Ammon's horn (tissue), 1 donor: ENCODE measurements around the gene PACRG.
"Not testable (repeated sequence)": the region's sequence is repeated elsewhere in the genome, so short reads cannot be mapped to it uniquely, and the experiment has no call there.

Experiments
- DNase-seq: peaks from one replicate; pipeline ENCODE4 v3.0.0-alpha.2; 2016; ENCODE audit warnings: low spot score

Gene PACRG

GRCh38 chr6:162941128-162941527 is 213.4 kb downstream of the PACRG start:
- peak; percentile 11 for DNase-seq

- DNase-seq = no peak
Observed at GRCh38 chr6:162942866-162943265, 215.1 kb downstream of the PACRG start.

GRCh38 chr6:162943369-162943768 is 215.6 kb downstream of the PACRG start:
- no peak for DNase-seq

GRCh38 chr6:162951164-162951743 is 223.5 kb downstream of the PACRG start:
- no peak for DNase-seq

- DNase-seq = no peak
Observed at GRCh38 chr6:162952423-162952822, 224.6 kb downstream of the PACRG start.

- no peak for DNase-seq
Observed at GRCh38 chr6:162957062-162957461, 229.3 kb downstream of the PACRG start.

- no peak for DNase-seq
Observed at GRCh38 chr6:162960679-162961457, 233.1 kb downstream of the PACRG start.

GRCh38 chr6:162962093-162962492 is 234.3 kb downstream of the PACRG start:
- no peak for DNase-seq

GRCh38 chr6:162963861-162964260 is 236.1 kb downstream of the PACRG start:
- no peak for DNase-seq

- no peak for DNase-seq
Observed at GRCh38 chr6:162964488-162965140, 236.8 kb downstream of the PACRG start.

- no peak for DNase-seq
Observed at GRCh38 chr6:162965366-162965765, 237.6 kb downstream of the PACRG start.

- no peak for DNase-seq
Observed at GRCh38 chr6:162970246-162970645, 242.5 kb downstream of the PACRG start.

GRCh38 chr6:162971356-162971755 is 243.6 kb downstream of the PACRG start:
- DNase-seq = no peak

- no peak for DNase-seq
Observed at GRCh38 chr6:162973151-162973872, 245.5 kb downstream of the PACRG start.

GRCh38 chr6:162973980-162974379 is 246.2 kb downstream of the PACRG start:
- DNase-seq = peak; percentile 59

GRCh38 chr6:162974685-162975084 is 246.9 kb downstream of the PACRG start:
- DNase-seq = peak; percentile 11

- no peak for DNase-seq
Observed at GRCh38 chr6:162976141-162976540, 248.4 kb downstream of the PACRG start.

- not testable (repeated sequence) for DNase-seq
Observed at GRCh38 chr6:162983234-162983633, 255.5 kb downstream of the PACRG start.

GRCh38 chr6:162998777-162999176 is 271.0 kb downstream of the PACRG start:
- no peak for DNase-seq

- no peak for DNase-seq
Observed at GRCh38 chr6:162999575-163000285, 272.0 kb downstream of the PACRG start.

- DNase-seq = no peak
Observed at GRCh38 chr6:163001330-163001729, 273.6 kb downstream of the PACRG start.

- DNase-seq = no peak
Observed at GRCh38 chr6:163008186-163008585, 280.4 kb downstream of the PACRG start.
